Endothelial cell of umbilical vein (primary cell): ENCODE results near the gene DSP. TPM values are rescaled to one million over a fixed set of nuclear protein-coding genes. Genes with fewer than 3 reads are reported as not detected.

Source experiments
- BruUV-seq: library from RNA; stranded (reverse); fragments of 400-500 nt; replicated peaks from 2 replicates; lab custom pipeline; 2021; lab: Mats Ljungman, UMichigan
- CTCF ChIA-PET: fragments of 300-600, 350-600 bp; sonication (Branson Sonifier 250); formaldehyde crosslinking; loops from one replicate; lab custom pipeline; 2021; ENCODE audit warnings: antibody characterized with exemption, inconsistent platforms; lab: Charles Lee
- POLR2A ChIA-PET: fragments of 300-600, 350-600 bp; sonication (Branson Sonifier 250); formaldehyde crosslinking; loops from one replicate; lab custom pipeline; 2021; ENCODE audit warnings: antibody characterized with exemption, inconsistent platforms; lab: Charles Lee
- DNase-seq: peaks from one replicate; pipeline ENCODE4 v3.0.0-alpha.2; 2011; ENCODE audit warnings: low read depth, low spot score
- FAIRE-seq: peaks from 2 replicates; lab custom pipeline; 2011; peaks lifted over from hg19 to GRCh38; lab: Jason Lieb, UNC
- H2AFZ ChIP-seq: 2 replicates; pipeline ENCODE4 v1.6.0; 2012; ENCODE audit warnings: low read depth, low read length, control low read depth, inconsistent platforms
- H3K27ac ChIP-seq: 2 replicates; pipeline ENCODE4 v1.5.1; 2011; ENCODE audit warnings: low read depth, mild to moderate bottlenecking, control low read depth, low read length, moderate library complexity; ENCODE audit not compliant: insufficient read depth
- H3K27me3 ChIP-seq, 2 experiments: 2 replicates each; pipeline versions ENCODE4 v1.6.0 to v1.6.1; 2011; ENCODE audit warnings: low read length in 2 of 2, mixed read lengths in 1 of 2; ENCODE audit not compliant: control insufficient read depth in 2 of 2, insufficient read depth in 2 of 2
- H3K36me3 ChIP-seq, 2 experiments: 2 replicates in 1 of 2; 3 replicates in 1 of 2; pipeline ENCODE4 v1.5.1; 2011; ENCODE audit warnings: low read length in 2 of 2, mild to moderate bottlenecking in 1 of 2, moderate library complexity in 1 of 2; ENCODE audit not compliant: control insufficient read depth in 2 of 2, insufficient read depth in 2 of 2; ENCODE audit errors: extremely low read depth in 1 of 2
- H3K4me1 ChIP-seq: 3 replicates; pipeline ENCODE4 v1.5.1; 2011; ENCODE audit warnings: mild to moderate bottlenecking, low read length; ENCODE audit not compliant: control insufficient read depth, insufficient read depth; ENCODE audit errors: extremely low read depth
- H3K4me2 ChIP-seq: 2 replicates; pipeline ENCODE4 v1.6.1; 2011; ENCODE audit warnings: low read length, control low read depth, mixed read lengths; ENCODE audit not compliant: insufficient read depth
- H3K4me3 ChIP-seq, 3 experiments: fragments of 200-600 bp in 1 of 3; sonication (generic), shearing (Covaris generic) in 1 of 3; replicated peaks in 1 of 3; 2 replicates each; pipeline ENCODE4 v1.5.1; 2011 to 2016; ENCODE audit warnings: control low read depth in 3 of 3, low read length in 3 of 3, mild to moderate bottlenecking in 2 of 3, inconsistent platforms in 1 of 3, low read depth in 1 of 3, moderate library complexity in 1 of 3; ENCODE audit not compliant: insufficient read depth in 1 of 3
- H3K79me2 ChIP-seq: 2 replicates; pipeline ENCODE4 v1.6.0; 2012; ENCODE audit warnings: low read length, inconsistent platforms; ENCODE audit not compliant: control insufficient read depth, insufficient read depth
- H3K9ac ChIP-seq: replicated peaks from 2 replicates; pipeline ENCODE3; 2011; ENCODE audit warnings: low read length, control low read depth; ENCODE audit not compliant: insufficient read depth; ENCODE audit errors: extremely low read depth
- H3K9me1 ChIP-seq: replicated peaks from 3 replicates; pipeline ENCODE4 v1.6.0; 2011; ENCODE audit warnings: mild to moderate bottlenecking, low read length; ENCODE audit not compliant: control insufficient read depth, insufficient read depth; ENCODE audit errors: extremely low read depth
- H3K9me3 ChIP-seq: replicated peaks from 2 replicates; pipeline ENCODE4 v1.5.1; 2012; ENCODE audit warnings: low read length, inconsistent platforms; ENCODE audit not compliant: control insufficient read depth, insufficient read depth
- H4K20me1 ChIP-seq: replicated peaks from 2 replicates; pipeline ENCODE3; 2011; ENCODE audit warnings: mild to moderate bottlenecking, low read length; ENCODE audit not compliant: control insufficient read depth, insufficient read depth; ENCODE audit errors: extremely low read depth
- EZH2 ChIP-seq: IDR thresholded peaks from 2 replicates; pipeline ENCODE4 v1.6.1; 2012; ENCODE audit warnings: borderline replicate concordance, low read depth, mild to moderate bottlenecking, moderate library complexity, low read length, inconsistent platforms; ENCODE audit not compliant: severe bottlenecking
- FOS ChIP-seq: IDR thresholded peaks from 2 replicates; pipeline ENCODE4 v1.6.1; 2011; ENCODE audit warnings: mild to moderate bottlenecking, low read length, moderate library complexity, borderline replicate concordance; ENCODE audit not compliant: insufficient read depth
- GATA2 ChIP-seq: IDR thresholded peaks from 2 replicates; pipeline ENCODE4 v1.7.0; 2011; ENCODE audit warnings: low read depth, mild to moderate bottlenecking, moderate library complexity, mixed read lengths, low read length; ENCODE audit not compliant: insufficient read length, insufficient read depth
- JUN ChIP-seq: IDR thresholded peaks from 2 replicates; pipeline ENCODE4 v1.6.1; 2011; ENCODE audit warnings: borderline replicate concordance, low read depth; ENCODE audit not compliant: insufficient read length, insufficient read depth
- MYC ChIP-seq: IDR thresholded peaks from one replicate; pipeline ENCODE4 v1.6.1; 2011; ENCODE audit warnings: mild to moderate bottlenecking, low read depth, low read length
- POLR2A ChIP-seq: IDR thresholded peaks from 2 replicates; pipeline ENCODE4 v1.6.1; 2012; ENCODE audit warnings: low read depth, mild to moderate bottlenecking, control low read depth, low read length
- POLR2AphosphoS5 ChIP-seq: IDR thresholded peaks from 2 replicates; pipeline ENCODE4 v1.6.1; 2012; ENCODE audit warnings: low read depth, mild to moderate bottlenecking, control low read depth, low read length, moderate library complexity; ENCODE audit not compliant: insufficient read depth
- dilution Hi-C: fragments of 300-500 bp; cut with MboI; formaldehyde crosslinking; loops from one replicate; pipeline ENCODE4 v1.15.0; 2019; ENCODE audit warnings: low sequenced_read_pairs; ENCODE audit not compliant: extremely low pct_ligation_motif_present
- intact Hi-C: fragments of 100-400 bp; cut with micrococcal nuclease; formaldehyde crosslinking; loops from one replicate; pipeline ENCODE4 v1.10.0; 2022
- polyA plus RNA-seq, 4 experiments: library from polyadenylated mRNA; depleted of rRNA in 3 of 4; stranded (reverse) in 3 of 4; unstranded in 1 of 4; fragments of >200 nt; gene quantifications; 2 replicates each; pipeline versions ENCODE4 v1.2.1 to v1.2.3, GENCODE V29; 2011 to 2012; ENCODE audit warnings: missing spikeins in 1 of 4
- total RNA-seq: library from RNA; stranded (reverse); gene quantifications from 2 replicates; pipeline ENCODE4 v1.2.3, GENCODE V29; 2021
- TF ChIP-seq, protein P1 (sequence below), 2 donors: IDR thresholded peaks; 1 replicate in 1 of 2; 2 replicates in 1 of 2; pipeline ENCODE4 v1.5.1; 2011; ENCODE audit warnings: low read length in 2 of 2, mild to moderate bottlenecking in 2 of 2, moderate library complexity in 2 of 2, control low read depth in 1 of 2, inconsistent platforms in 1 of 2, low read depth in 1 of 2; ENCODE audit not compliant: insufficient read depth in 1 of 2; ENCODE audit errors: extremely low read depth in 1 of 2
- TF ChIP-seq, protein P2 (sequence below): IDR thresholded peaks from 2 replicates; pipeline ENCODE4 v1.6.1; 2011; ENCODE audit not compliant: insufficient read depth, insufficient read length

DSP gene
- total and polyA plus RNA-seq, 2 donors (not counting 3 experiments of a cell fraction or from before 2014, with no cell fraction given) = 0.03 to 0.77 TPM

DNA sequence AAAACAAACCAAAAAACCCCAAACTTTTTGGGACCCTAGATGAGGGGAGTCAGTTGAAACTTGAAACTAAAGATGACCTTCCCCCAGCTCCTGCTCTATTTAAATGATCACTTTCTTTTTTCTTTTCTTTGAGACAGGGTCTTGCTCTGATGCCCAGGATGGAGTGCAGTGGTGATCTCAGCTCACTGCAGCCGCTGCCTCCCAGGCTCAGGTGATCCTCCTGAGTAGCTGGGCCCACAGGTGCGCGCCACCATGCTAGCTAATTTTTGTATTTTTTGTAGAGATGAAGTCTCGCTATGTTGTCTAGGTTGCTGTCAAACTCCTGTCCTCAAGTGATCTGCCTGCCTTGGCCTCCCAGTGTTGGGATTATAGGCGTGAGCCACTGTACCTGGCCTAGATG is 7.3 kb upstream of the DSP start:
- TF ChIP-seq, protein P1, sequence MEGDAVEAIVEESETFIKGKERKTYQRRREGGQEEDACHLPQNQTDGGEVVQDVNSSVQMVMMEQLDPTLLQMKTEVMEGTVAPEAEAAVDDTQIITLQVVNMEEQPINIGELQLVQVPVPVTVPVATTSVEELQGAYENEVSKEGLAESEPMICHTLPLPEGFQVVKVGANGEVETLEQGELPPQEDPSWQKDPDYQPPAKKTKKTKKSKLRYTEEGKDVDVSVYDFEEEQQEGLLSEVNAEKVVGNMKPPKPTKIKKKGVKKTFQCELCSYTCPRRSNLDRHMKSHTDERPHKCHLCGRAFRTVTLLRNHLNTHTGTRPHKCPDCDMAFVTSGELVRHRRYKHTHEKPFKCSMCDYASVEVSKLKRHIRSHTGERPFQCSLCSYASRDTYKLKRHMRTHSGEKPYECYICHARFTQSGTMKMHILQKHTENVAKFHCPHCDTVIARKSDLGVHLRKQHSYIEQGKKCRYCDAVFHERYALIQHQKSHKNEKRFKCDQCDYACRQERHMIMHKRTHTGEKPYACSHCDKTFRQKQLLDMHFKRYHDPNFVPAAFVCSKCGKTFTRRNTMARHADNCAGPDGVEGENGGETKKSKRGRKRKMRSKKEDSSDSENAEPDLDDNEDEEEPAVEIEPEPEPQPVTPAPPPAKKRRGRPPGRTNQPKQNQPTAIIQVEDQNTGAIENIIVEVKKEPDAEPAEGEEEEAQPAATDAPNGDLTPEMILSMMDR (IDR thresholded peaks at IDR 0.05; ENCODE audit: extremely low read depth in 1 of 2, insufficient read depth in 1 of 2, low read depth in 1 of 2, low read length in 2 of 2) = no peak
- no peak for TF ChIP-seq EZH2
- no peak for TF ChIP-seq GATA2
- TF ChIP-seq POLR2A = no peak
- TF ChIP-seq POLR2AphosphoS5 = no peak
- TF ChIP-seq MYC = no peak
- TF ChIP-seq FOS = no peak
- TF ChIP-seq JUN = no peak
- TF ChIP-seq, protein P2, sequence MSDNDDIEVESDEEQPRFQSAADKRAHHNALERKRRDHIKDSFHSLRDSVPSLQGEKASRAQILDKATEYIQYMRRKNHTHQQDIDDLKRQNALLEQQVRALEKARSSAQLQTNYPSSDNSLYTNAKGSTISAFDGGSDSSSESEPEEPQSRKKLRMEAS = no peak
- no peaks in the 10 kb centered on the region for H3K4me1 ChIP-seq
- peaks cover 14 to 27% of the 10 kb centered on the region in 2 experiments for H3K27me3 ChIP-seq
- H3K36me3 ChIP-seq = no peaks in the 10 kb centered on the region
- H2AFZ ChIP-seq = no peak overlapping the region
- ChIA-PET CTCF (interaction anchor here (0.6 kb wide), 1 partner anchor 55 kb away, joined by 4 read pairs; no protein-coding TSS in a partner anchor), POLR2A (interaction anchor here (0.6 kb wide), 1 partner anchor 89 kb away, joined by 3 read pairs; no protein-coding TSS in a partner anchor)
- no peak overlapping the region for H3K4me3 ChIP-seq
- no TSS peak for BruUV-seq
- DNase-seq = no peak
- intact Hi-C loops = no loop called here
- H3K9me1 ChIP-seq = no peaks in the 10 kb centered on the region
- dilution Hi-C loops = no loop called here
- H4K20me1 ChIP-seq = no peaks in the 10 kb centered on the region
- no peak overlapping the region for H3K4me2 ChIP-seq
- no peak overlapping the region for H3K27ac ChIP-seq
- no peak for FAIRE-seq
- no peaks in the 10 kb centered on the region for H3K9me3 ChIP-seq
- H3K79me2 ChIP-seq = no peaks in the 10 kb centered on the region
- no peak overlapping the region for H3K9ac ChIP-seq
